Neural cell (in vitro differentiated cells): ENCODE measurements around the gene MAD1L1. TPM values are rescaled to one million over a fixed set of nuclear protein-coding genes. Genes with fewer than 3 reads are reported as not detected.

Experiments used
- H2AFZ ChIP-seq: fragments of 200-600, 300-800 bp; sonication (generic), shearing (Covaris generic); 2 replicates; pipeline ENCODE4 v1.6.0; 2014; ENCODE audit warnings: low read depth, mild to moderate bottlenecking, antibody characterized with exemption, low read length, moderate library complexity
- H3F3A ChIP-seq: fragments of 200-600 bp; shearing (Covaris generic); 2 replicates; pipeline ENCODE4 v1.6.1; 2016; ENCODE audit warnings: mild to moderate bottlenecking, moderate library complexity, mixed read lengths, antibody characterized with exemption, low read length; ENCODE audit not compliant: insufficient read depth, poor library complexity, severe bottlenecking
- H3K27ac ChIP-seq: fragments of 200-600, 300-800 bp; sonication (generic), shearing (Covaris generic); 2 replicates; pipeline ENCODE4 v1.5.1; 2014; ENCODE audit warnings: mild to moderate bottlenecking, low read length, moderate library complexity
- H3K27me3 ChIP-seq: fragments of 300-800, 200-600 bp; sonication (generic), shearing (Covaris generic); 2 replicates; pipeline ENCODE4 v1.6.0; 2014; ENCODE audit warnings: mild to moderate bottlenecking, low read depth, low read length, moderate library complexity; ENCODE audit not compliant: insufficient read depth
- H3K36me3 ChIP-seq: fragments of 300-800, 200-600 bp; sonication (generic), shearing (Covaris generic); 2 replicates; pipeline ENCODE4 v1.5.1; 2014; ENCODE audit warnings: mild to moderate bottlenecking, antibody characterized with exemption, low read length, moderate library complexity; ENCODE audit not compliant: insufficient read depth
- H3K4me2 ChIP-seq: fragments of 300-800, 200-600 bp; sonication (generic), shearing (Covaris generic); 2 replicates; pipeline ENCODE4 v1.6.0; 2014; ENCODE audit warnings: mild to moderate bottlenecking, low read length
- H3K4me3 ChIP-seq: fragments of 300-800, 200-600 bp; sonication (generic), shearing (Covaris generic); 2 replicates; pipeline ENCODE4 v1.5.1; 2014; ENCODE audit warnings: mild to moderate bottlenecking, low read length, moderate library complexity
- H3K79me2 ChIP-seq: fragments of 200-600 bp; shearing (Covaris generic); replicated peaks from 2 replicates; pipeline ENCODE4 v1.6.0; 2014; ENCODE audit warnings: mild to moderate bottlenecking, low read length, moderate library complexity; ENCODE audit not compliant: insufficient read depth
- H3K9ac ChIP-seq: fragments of 300-800, 200-600 bp; sonication (generic), shearing (Covaris generic); 2 replicates; pipeline ENCODE4 v1.6.1; 2016; ENCODE audit warnings: mild to moderate bottlenecking, low read length, mixed read lengths
- H3K9me2 ChIP-seq: fragments of 200-600 bp; shearing (Covaris generic); 2 replicates; pipeline ENCODE4 v1.6.1; 2016; ENCODE audit warnings: mild to moderate bottlenecking, low read length, mixed read lengths; ENCODE audit not compliant: insufficient read depth
- H3K9me3 ChIP-seq: fragments of 200-600, 300-800 bp; sonication (generic), shearing (Covaris generic); 2 replicates; pipeline ENCODE4 v1.6.1; 2016; ENCODE audit warnings: mild to moderate bottlenecking, mixed run types, low read length, moderate library complexity, mixed read lengths
- H4K20me1 ChIP-seq: fragments of 200-600 bp; shearing (Covaris generic); 2 replicates; pipeline ENCODE4 v1.6.1; 2016; ENCODE audit warnings: mild to moderate bottlenecking, mixed run types; ENCODE audit not compliant: insufficient read depth
- CTCF ChIP-seq: fragments of 450-650 bp; IDR thresholded peaks from 2 replicates; pipeline ENCODE4 v1.5.1; 2014; ENCODE audit warnings: antibody characterized with exemption, mild to moderate bottlenecking, moderate library complexity; ENCODE audit not compliant: poor library complexity, severe bottlenecking
- EP300 ChIP-seq: fragments of 450-650 bp; conservative IDR thresholded peaks from 2 replicates; pipeline ENCODE4 v1.6.1; 2014; ENCODE audit warnings: antibody characterized with exemption, mild to moderate bottlenecking, moderate library complexity; ENCODE audit not compliant: poor library complexity, severe bottlenecking
- EZH2 ChIP-seq: fragments of 200-600, 300-800 bp; shearing (Covaris generic), sonication (generic); IDR thresholded peaks from 2 replicates; pipeline ENCODE4 v1.6.1; 2014; ENCODE audit warnings: antibody characterized with exemption, low read length, borderline replicate concordance, mild to moderate bottlenecking; ENCODE audit not compliant: insufficient read depth, poor library complexity, severe bottlenecking
- MXI1 ChIP-seq: fragments of 450-650 bp; conservative IDR thresholded peaks from 2 replicates; pipeline ENCODE4 v1.6.1; 2014; ENCODE audit warnings: antibody characterized with exemption, mild to moderate bottlenecking; ENCODE audit not compliant: poor library complexity, severe bottlenecking
- POLR2AphosphoS5 ChIP-seq: IDR thresholded peaks from 2 replicates; pipeline ENCODE4 v1.6.1; 2012
- RAD21 ChIP-seq: fragments of 450-650 bp; conservative IDR thresholded peaks from 2 replicates; pipeline ENCODE4 v1.6.1; 2014; ENCODE audit warnings: antibody characterized with exemption, mild to moderate bottlenecking, moderate library complexity
- REST ChIP-seq: IDR thresholded peaks from 2 replicates; pipeline ENCODE4 v1.6.1; 2012; ENCODE audit warnings: borderline replicate concordance
- SMC3 ChIP-seq: fragments of 450-650 bp; conservative IDR thresholded peaks from 2 replicates; pipeline ENCODE4 v1.6.1; 2014; ENCODE audit warnings: antibody characterized with exemption, mild to moderate bottlenecking, moderate library complexity; ENCODE audit not compliant: poor library complexity
- TAF1 ChIP-seq: IDR thresholded peaks from 2 replicates; pipeline ENCODE4 v1.6.1; 2012; ENCODE audit warnings: low read depth
- polyA plus RNA-seq: library from polyadenylated mRNA; depleted of rRNA; stranded (reverse); fragments of >200 nt; gene quantifications from 2 replicates; pipeline ENCODE4 v1.2.3, GENCODE V29; 2014

The MAD1L1 gene
- polyA plus RNA-seq, 1 donor from 2014 or later, result 31.4 TPM

- Histone ChIP-seq H4K20me1 (no peaks in the 10 kb centered on the region), H3K4me2 (no peak overlapping the region), H3F3A (no peaks in the 10 kb centered on the region), H3K27me3 (no peaks in the 10 kb centered on the region), H3K9ac (no peak overlapping the region), H2AFZ (no peak overlapping the region), H3K36me3 (peaks cover 6% of the 10 kb centered on the region), H3K4me3 (no peak overlapping the region), H3K79me2 (peaks cover 7% of the 10 kb centered on the region), H3K9me3 (no peaks in the 10 kb centered on the region), H3K27ac (no peak overlapping the region), H3K9me2 (no peaks in the 10 kb centered on the region)
- TF ChIP-seq POLR2AphosphoS5 (no peak), RAD21 (no peak), REST (no peak), SMC3 (no peak), CTCF (no peak), TAF1 (no peak), MXI1 (no peak), EZH2 (no peak)
Measured at GRCh38 chr7:2186166-2186565, 46.6 kb downstream of the MAD1L1 start.

GRCh38 chr7:2185715-2186114, 47.0 kb downstream of the MAD1L1 start:
- Histone ChIP-seq H4K20me1 (no peaks in the 10 kb centered on the region), H3F3A (no peaks in the 10 kb centered on the region), H3K9me3 (no peaks in the 10 kb centered on the region), H2AFZ (no peak overlapping the region), H3K9me2 (no peaks in the 10 kb centered on the region), H3K79me2 (peaks cover 7% of the 10 kb centered on the region), H3K27ac (no peak overlapping the region), H3K9ac (no peak overlapping the region), H3K27me3 (no peaks in the 10 kb centered on the region), H3K36me3 (peaks cover 6% of the 10 kb centered on the region), H3K4me3 (no peak overlapping the region), H3K4me2 (no peak overlapping the region)
- TF ChIP-seq TAF1 (no peak), EZH2 (no peak), CTCF (no peak), SMC3 (no peak), RAD21 (no peak), EP300 (no peak), MXI1 (no peak), POLR2AphosphoS5 (no peak), REST (no peak)
